GM12872 (cell line): ENCODE measurements around the gene S100A13.

ENCODE experiments used
- CTCF ChIP-seq: IDR thresholded peaks from 3 replicates; pipeline ENCODE4 v1.5.1; 2011; ENCODE audit warnings: low read depth, mild to moderate bottlenecking, low read length, moderate library complexity; ENCODE audit not compliant: insufficient read depth

The S100A13 gene

DNA sequence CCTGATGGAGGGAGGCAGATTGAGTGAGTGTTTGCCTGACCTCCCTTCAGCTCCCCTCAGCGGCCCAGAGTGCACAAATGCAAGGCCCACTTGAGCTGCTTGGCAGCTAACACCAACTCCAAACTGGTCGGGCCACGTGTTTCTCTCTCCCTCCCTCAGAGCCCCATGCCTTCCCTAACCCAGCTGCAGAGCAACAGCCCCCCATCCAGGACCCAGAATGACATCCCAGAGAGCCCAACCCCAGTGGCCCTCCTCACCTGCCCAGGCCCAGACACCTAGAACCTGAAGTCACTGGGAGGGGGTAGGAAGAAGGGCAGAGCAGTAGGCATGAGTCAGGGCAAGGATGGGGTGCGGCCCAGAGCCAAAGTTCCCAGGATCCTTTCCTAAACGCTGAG is 10.4 kb downstream of the S100A13 start:
- TF ChIP-seq CTCF = no peak

GRCh38 chr1:153616144-153616916 is 11.0 kb downstream of the S100A13 start, which contains the start of gene S100A14:
Gene S100A14, minus strand, starts transcription at chr1:153616325. Its CDS starts 467 bp downstream, at chr1:153615858.
- no peak for TF ChIP-seq CTCF

GRCh38 chr1:153615406-153615805 is 11.9 kb downstream of the S100A13 start:
- TF ChIP-seq CTCF = no peak

DNA sequence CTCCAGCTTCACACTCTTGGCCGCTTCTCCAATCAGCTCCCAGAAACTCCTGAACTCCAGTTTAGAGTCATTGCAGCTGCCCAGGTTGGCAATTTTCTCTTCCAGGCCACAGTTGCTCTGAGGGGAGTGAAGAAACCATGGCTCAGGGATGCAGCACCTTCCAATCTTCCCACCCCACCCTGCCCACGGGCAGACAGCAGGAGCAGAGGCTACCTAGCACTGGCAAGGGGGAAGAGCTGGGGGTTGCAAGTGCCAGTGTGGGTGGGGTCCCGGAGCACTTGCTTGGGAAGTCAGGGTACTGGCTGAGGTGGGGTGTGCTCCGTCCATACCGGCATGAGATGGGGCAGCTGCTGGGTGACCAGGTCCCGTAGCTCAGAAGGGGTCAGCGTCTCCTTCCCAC is 12.4 kb downstream of the S100A13 start:
- TF ChIP-seq CTCF = no peak

- TF ChIP-seq CTCF = no peak
These were observed 13.0 kb downstream of the S100A13 start for GRCh38 chr1:153614189-153614900.

- TF ChIP-seq CTCF = no peak
These were observed 13.9 kb downstream of the S100A13 start for GRCh38 chr1:153613406-153613805.

DNA sequence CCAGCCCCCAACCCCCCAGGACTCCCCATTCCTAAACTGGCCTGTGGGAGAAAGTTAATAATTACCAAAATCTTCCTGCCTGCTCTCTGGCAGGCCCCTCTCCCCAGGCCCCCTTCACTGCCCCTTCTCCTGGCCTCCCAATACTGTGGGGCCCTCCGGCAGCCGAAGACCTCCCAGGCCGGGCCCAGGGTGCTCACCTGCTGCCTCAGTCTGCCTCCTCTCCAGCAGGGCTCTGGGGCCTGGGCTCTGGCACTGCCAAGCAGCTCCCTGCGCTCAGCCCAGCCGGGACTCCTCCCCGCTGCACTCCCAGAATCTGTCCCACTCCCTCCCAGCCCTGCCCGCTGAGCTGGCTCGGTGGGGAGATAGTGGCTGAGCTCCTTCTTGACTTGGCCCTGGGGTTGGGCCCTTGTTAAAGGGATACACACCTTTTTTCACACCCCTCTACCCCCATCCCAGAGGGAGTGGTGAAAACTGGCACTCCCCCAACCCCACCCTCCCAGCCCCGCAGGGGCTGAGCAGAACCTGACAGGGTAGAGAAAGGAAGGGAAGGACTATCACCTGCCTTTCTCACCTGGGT is 14.5 kb downstream of the S100A13 start, which contains the start of gene S100A16:
Gene S100A16, minus strand, starts transcription at position 383 of the 577 bp plus-strand sequence. CDS start 4,986 bp downstream, outside the sequence.
- TF ChIP-seq CTCF = no peak
